MM.1S (cell line): ENCODE measurements around the gene UNC13C.
A peak's percentile ranks its signal among the peaks of the same experiment; 100 is the strongest.

Experiments
- DNase-seq: peaks from one replicate; pipeline ENCODE4 v3.0.0-alpha.2; 2015
- H2AFZ ChIP-seq: fragments of 300-600 bp; sonication (generic); 2 replicates; pipeline ENCODE4 v1.6.0; 2016; ENCODE audit warnings: antibody characterized with exemption, low read length
- H3F3A ChIP-seq: fragments of 300-600 bp; sonication (generic); 2 replicates; pipeline ENCODE4 v1.6.1; 2016; ENCODE audit warnings: mild to moderate bottlenecking, antibody characterized with exemption, low read length, moderate library complexity, mixed read lengths; ENCODE audit not compliant: insufficient read depth
- H3K27ac ChIP-seq: fragments of 300-600 bp; sonication (generic); 2 replicates; pipeline ENCODE4 v1.5.1; 2016; ENCODE audit warnings: mild to moderate bottlenecking, low read length
- H3K27me3 ChIP-seq: fragments of 300-600 bp; sonication (generic); replicated peaks from 2 replicates; pipeline ENCODE4 v1.6.0; 2016; ENCODE audit warnings: low read length; ENCODE audit not compliant: insufficient read depth
- H3K36me3 ChIP-seq: fragments of 300-600 bp; sonication (generic); replicated peaks from 2 replicates; pipeline ENCODE4 v1.6.1; 2016; ENCODE audit warnings: mild to moderate bottlenecking, low read length, mixed read lengths; ENCODE audit not compliant: insufficient read depth
- H3K4me1 ChIP-seq: fragments of 300-600 bp; sonication (generic); 2 replicates; pipeline ENCODE4 v1.6.1; 2016; ENCODE audit warnings: low read length, mixed read lengths
- H3K4me2 ChIP-seq: fragments of 300-600 bp; sonication (generic); 2 replicates; pipeline ENCODE4 v1.6.0; 2016; ENCODE audit warnings: low read depth, low read length
- H3K4me3 ChIP-seq: fragments of 300-600 bp; sonication (generic); 2 replicates; pipeline ENCODE4 v1.5.1; 2016; ENCODE audit warnings: low read length, mixed read lengths
- H3K79me2 ChIP-seq: fragments of 300-600 bp; sonication (generic); 2 replicates; pipeline ENCODE4 v1.6.1; 2016; ENCODE audit warnings: mixed run types, low read length, mixed read lengths
- H3K9ac ChIP-seq: fragments of 300-600 bp; sonication (generic); 2 replicates; pipeline ENCODE4 v1.6.1; 2016; ENCODE audit warnings: low read length, mixed read lengths
- H3K9me2 ChIP-seq: fragments of 300-600 bp; sonication (generic); replicated peaks from 2 replicates; pipeline ENCODE4 v1.6.1; 2016; ENCODE audit warnings: mild to moderate bottlenecking, low read length, mixed read lengths; ENCODE audit not compliant: insufficient read depth
- H3K9me3 ChIP-seq: fragments of 300-600 bp; sonication (generic); replicated peaks from 2 replicates; pipeline ENCODE4 v1.6.1; 2016; ENCODE audit warnings: mild to moderate bottlenecking, low read length, mixed read lengths; ENCODE audit not compliant: insufficient read depth
- H4K20me1 ChIP-seq: fragments of 300-600 bp; sonication (generic); 2 replicates; pipeline ENCODE4 v1.6.1; 2016; ENCODE audit warnings: mild to moderate bottlenecking, low read length, moderate library complexity, mixed read lengths; ENCODE audit not compliant: insufficient read depth
- EZH2 ChIP-seq: fragments of 300-600 bp; sonication (generic); optimal IDR thresholded peaks from 2 replicates; pipeline ENCODE3; 2017; ENCODE audit warnings: low read depth, mild to moderate bottlenecking, antibody characterized with exemption, low read length, mixed read lengths
- EZH2phosphoT487 ChIP-seq: fragments of 300-600 bp; sonication (generic); IDR thresholded peaks from 2 replicates; pipeline ENCODE4 v1.6.1; 2018; ENCODE audit warnings: antibody characterized with exemption, low read length
- TF ChIP-seq, protein P1 (sequence below): fragments of 300-600 bp; sonication (generic); IDR thresholded peaks from 2 replicates; pipeline ENCODE4 v1.5.1; 2016; ENCODE audit warnings: antibody characterized with exemption, low read length, mixed read lengths

The UNC13C gene

DNA sequence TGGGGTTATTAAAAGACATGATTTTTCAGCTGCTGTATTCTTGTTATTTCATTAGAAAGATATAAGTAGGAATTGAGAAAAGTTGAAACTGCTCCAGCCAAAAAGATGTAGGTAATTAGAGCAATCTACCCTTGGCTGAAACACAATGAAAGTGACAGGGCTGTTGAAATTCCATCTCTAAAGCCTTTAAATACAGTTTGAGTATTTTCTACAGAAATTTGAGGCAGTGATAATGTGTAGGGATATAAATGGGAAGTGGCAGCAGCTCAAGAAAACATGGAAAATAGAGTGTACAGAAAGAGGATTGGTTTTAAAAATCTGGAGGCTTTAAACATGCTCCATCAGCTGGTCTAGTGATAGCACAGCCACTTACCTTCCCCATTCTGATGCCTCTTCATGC is 22.8 kb upstream of the UNC13C start:
- no peaks in the 10 kb centered on the region for H3K79me2 ChIP-seq
- DNase-seq = no peak
- TF ChIP-seq, protein P1, sequence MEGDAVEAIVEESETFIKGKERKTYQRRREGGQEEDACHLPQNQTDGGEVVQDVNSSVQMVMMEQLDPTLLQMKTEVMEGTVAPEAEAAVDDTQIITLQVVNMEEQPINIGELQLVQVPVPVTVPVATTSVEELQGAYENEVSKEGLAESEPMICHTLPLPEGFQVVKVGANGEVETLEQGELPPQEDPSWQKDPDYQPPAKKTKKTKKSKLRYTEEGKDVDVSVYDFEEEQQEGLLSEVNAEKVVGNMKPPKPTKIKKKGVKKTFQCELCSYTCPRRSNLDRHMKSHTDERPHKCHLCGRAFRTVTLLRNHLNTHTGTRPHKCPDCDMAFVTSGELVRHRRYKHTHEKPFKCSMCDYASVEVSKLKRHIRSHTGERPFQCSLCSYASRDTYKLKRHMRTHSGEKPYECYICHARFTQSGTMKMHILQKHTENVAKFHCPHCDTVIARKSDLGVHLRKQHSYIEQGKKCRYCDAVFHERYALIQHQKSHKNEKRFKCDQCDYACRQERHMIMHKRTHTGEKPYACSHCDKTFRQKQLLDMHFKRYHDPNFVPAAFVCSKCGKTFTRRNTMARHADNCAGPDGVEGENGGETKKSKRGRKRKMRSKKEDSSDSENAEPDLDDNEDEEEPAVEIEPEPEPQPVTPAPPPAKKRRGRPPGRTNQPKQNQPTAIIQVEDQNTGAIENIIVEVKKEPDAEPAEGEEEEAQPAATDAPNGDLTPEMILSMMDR = no peak
- TF ChIP-seq EZH2 (no peak), EZH2phosphoT487 (no peak)

DNA sequence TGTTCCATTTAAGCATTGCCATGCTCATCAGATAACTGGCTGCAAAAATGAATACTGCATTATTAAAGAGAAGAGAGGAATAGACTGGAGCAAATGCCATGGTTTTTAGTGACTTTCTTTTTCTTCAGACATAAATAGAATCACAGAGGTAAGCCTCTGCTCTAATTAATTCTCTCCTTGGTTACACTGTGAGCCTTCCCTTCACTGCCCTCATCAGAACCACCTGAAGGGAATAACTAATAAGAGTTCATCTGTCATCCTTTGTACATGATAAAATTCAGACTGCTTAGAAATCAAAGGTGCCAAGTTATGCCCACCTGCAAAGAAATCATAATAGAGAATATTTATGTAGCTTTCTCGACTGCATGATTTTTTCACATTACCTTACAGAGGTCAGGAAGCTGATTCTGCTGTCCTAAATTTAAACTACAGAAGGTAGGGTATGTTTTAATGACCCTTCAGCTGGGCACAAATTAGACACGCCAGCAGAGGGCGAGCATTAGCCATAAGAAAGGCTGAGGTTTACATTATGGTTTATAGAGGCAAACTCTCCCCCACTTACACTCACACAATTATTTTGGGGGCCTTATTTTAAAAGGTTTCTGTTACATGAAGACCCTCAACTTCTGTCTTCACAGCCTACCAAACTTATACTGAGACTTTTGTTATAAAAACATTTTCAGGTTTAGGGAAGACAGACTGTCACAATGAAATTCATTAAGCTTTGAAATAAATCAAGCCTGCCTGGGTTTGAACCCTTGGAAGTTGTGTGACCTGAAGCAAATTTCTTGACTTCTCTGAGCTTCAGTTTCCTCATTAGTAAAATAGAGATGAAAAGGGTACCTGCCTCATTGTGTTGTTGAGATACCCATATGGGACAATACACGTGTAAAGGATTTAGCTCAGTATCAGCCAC is 15.3 kb upstream of the UNC13C start:
- no peaks in the 10 kb centered on the region for H4K20me1 ChIP-seq
- H3F3A ChIP-seq = peaks cover 7% of the 10 kb centered on the region; the same call in 1 of the 2 replicates
- DNase-seq = peak; percentile 62
- H2AFZ ChIP-seq = no peak overlapping the region
- no peaks in the 10 kb centered on the region for H3K79me2 ChIP-seq
- H3K9ac ChIP-seq = no peak overlapping the region
- no peaks in the 10 kb centered on the region for H3K36me3 ChIP-seq
- H3K4me1 ChIP-seq = peaks cover 20% of the 10 kb centered on the region
- no peaks in the 10 kb centered on the region for H3K27me3 ChIP-seq
- H3K9me2 ChIP-seq = no peaks in the 10 kb centered on the region
- H3K4me2 ChIP-seq = no peak overlapping the region
- H3K4me3 ChIP-seq = no peak overlapping the region
- no peak overlapping the region for H3K27ac ChIP-seq
- TF ChIP-seq, protein P1 = peak; percentile 81
- TF ChIP-seq EZH2phosphoT487 = no peak
- no peaks in the 10 kb centered on the region for H3K9me3 ChIP-seq

More for the DNA sequence above, 22.8 kb upstream of the UNC13C start:
- Histone ChIP-seq H3K27ac (no peak overlapping the region), H3K9me2 (no peaks in the 10 kb centered on the region), H3F3A (peaks cover 14% of the 10 kb centered on the region; the same call in 1 of the 2 replicates), H3K4me1 (peaks cover 26% of the 10 kb centered on the region), H4K20me1 (no peaks in the 10 kb centered on the region), H3K9ac (no peak overlapping the region), H3K27me3 (no peaks in the 10 kb centered on the region), H3K4me3 (no peak overlapping the region), H3K4me2 (no peak overlapping the region), H3K9me3 (no peaks in the 10 kb centered on the region), H3K36me3 (no peaks in the 10 kb centered on the region), H2AFZ (no peak overlapping the region)

DNA sequence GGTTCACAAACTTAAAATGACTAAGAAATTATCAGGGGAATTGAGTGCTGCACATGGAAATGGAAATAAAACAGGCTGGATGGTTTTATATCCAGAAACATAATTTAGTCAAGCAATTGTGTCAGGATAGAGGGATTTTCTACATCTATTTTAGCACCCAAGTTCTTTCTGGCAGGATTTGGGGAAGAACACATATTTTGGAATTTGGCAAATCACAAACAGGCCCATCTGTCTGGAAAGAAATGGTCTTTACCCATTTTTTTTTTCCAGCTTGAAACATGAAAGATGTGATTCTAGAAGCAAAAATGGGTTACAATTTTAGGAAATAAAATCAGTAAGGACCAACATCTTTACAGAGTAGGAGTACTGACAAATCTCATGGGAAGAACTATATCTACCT is 14.4 kb upstream of the UNC13C start:
- peaks cover 14% of the 10 kb centered on the region for H3K4me1 ChIP-seq

More for the DNA sequence above, 14.4 kb upstream of the UNC13C start:
- Histone ChIP-seq H3K4me2 (no peak overlapping the region), H3K27me3 (no peaks in the 10 kb centered on the region), H4K20me1 (no peaks in the 10 kb centered on the region), H3F3A (no peaks in the 10 kb centered on the region), H3K9me3 (no peaks in the 10 kb centered on the region), H3K9ac (no peak overlapping the region), H3K27ac (no peak overlapping the region), H3K4me3 (no peak overlapping the region), H2AFZ (no peak overlapping the region), H3K79me2 (no peaks in the 10 kb centered on the region), H3K9me2 (no peaks in the 10 kb centered on the region), H3K36me3 (no peaks in the 10 kb centered on the region)
- TF ChIP-seq EZH2 (no peak), EZH2phosphoT487 (no peak)
- TF ChIP-seq, protein P1 = no peak
- DNase-seq = no peak
